Lower leg skin (tissue), 3 donors: Measurements from ENCODE around the gene TPP1.

Experiments used
- POLR2A ChIP-seq, 2 donors: fragments of 450-650 bp; IDR thresholded peaks; one replicate each; pipeline ENCODE4 v1.6.1; 2016 to 2017; ENCODE audit warnings: antibody characterized with exemption in 2 of 2, mild to moderate bottlenecking in 1 of 2, moderate library complexity in 1 of 2
- TF ChIP-seq, protein P1 (sequence below), 3 donors: fragments of 450-650 bp; IDR thresholded peaks; one replicate each; pipeline ENCODE4 v1.5.1; 2016; ENCODE audit warnings: antibody characterized with exemption in 3 of 3, mild to moderate bottlenecking in 3 of 3, moderate library complexity in 2 of 3

- TF ChIP-seq, protein P1, sequence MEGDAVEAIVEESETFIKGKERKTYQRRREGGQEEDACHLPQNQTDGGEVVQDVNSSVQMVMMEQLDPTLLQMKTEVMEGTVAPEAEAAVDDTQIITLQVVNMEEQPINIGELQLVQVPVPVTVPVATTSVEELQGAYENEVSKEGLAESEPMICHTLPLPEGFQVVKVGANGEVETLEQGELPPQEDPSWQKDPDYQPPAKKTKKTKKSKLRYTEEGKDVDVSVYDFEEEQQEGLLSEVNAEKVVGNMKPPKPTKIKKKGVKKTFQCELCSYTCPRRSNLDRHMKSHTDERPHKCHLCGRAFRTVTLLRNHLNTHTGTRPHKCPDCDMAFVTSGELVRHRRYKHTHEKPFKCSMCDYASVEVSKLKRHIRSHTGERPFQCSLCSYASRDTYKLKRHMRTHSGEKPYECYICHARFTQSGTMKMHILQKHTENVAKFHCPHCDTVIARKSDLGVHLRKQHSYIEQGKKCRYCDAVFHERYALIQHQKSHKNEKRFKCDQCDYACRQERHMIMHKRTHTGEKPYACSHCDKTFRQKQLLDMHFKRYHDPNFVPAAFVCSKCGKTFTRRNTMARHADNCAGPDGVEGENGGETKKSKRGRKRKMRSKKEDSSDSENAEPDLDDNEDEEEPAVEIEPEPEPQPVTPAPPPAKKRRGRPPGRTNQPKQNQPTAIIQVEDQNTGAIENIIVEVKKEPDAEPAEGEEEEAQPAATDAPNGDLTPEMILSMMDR (IDR thresholded peaks at IDR 0.05): no peak
- TF ChIP-seq POLR2A (IDR thresholded peaks at IDR 0.05): no peak
These were observed 4.8 kb downstream of the TPP1 start for GRCh38 chr11:6614446-6614845.
